ENCODE results near the gene UGCG. TPM values are rescaled to one million over a fixed set of nuclear protein-coding genes. Genes with fewer than 3 reads are reported as not detected.

UGCG gene
- total RNA-seq, 4 donors from 2014 or later: 12.3 to 75.1 (median 34.5) TPM

DNA sequence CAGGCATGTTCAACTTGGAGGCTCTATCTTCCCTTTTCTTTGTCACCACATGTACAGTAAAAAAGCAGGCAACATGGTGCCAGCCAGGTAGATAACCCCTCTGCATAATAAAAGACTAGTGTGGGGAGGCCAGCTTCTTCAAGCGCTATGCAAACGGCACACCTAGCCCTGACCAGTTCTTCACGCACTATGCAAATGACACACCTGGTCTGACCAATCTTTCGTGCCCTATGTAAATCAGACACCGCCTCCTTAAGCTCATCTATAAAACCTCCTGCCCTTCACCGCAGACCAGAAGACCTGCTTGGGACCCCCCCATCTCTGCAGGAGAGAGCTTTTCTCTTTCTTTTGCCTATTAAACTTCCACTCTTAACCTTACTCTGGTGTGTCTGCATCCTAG lies 28.1 kb upstream of the UGCG start:
- no peak for TF ChIP-seq POLR2A (IDR thresholded peaks at IDR 0.05)
- no peak for TF ChIP-seq CTCF (IDR thresholded peaks at IDR 0.05)
- intact Hi-C loops (cut with DNase I; ENCODE audit: low total_unique reads): no loop called here
- Histone ChIP-seq H3K4me3 (no peak overlapping the region), H3K9me3 (no peaks in the 10 kb centered on the region), H3K27ac (no peak overlapping the region), H3K36me3 (no peaks in the 10 kb centered on the region), H3K4me1 (no peaks in the 10 kb centered on the region), H3K27me3 (no peaks in the 10 kb centered on the region)
- DNase-seq: no peak

- Histone ChIP-seq H3K4me3 (no peak overlapping the region), H3K4me1 (no peaks in the 10 kb centered on the region), H3K9me3 (no peaks in the 10 kb centered on the region), H3K27me3 (no peaks in the 10 kb centered on the region), H3K27ac (no peak overlapping the region), H3K36me3 (no peaks in the 10 kb centered on the region)
- DNase-seq: no peak
- no peak for TF ChIP-seq POLR2A (IDR thresholded peaks at IDR 0.05)
- no peak for TF ChIP-seq CTCF (IDR thresholded peaks at IDR 0.05)
- intact Hi-C loops (cut with DNase I; ENCODE audit: low total_unique reads): no loop called here
Observed at GRCh38 chr9:111870774-111871498, 25.7 kb upstream of the UGCG start.

GRCh38 chr9:111871499-111871855 lies 25.1 kb upstream of the UGCG start:
- TF ChIP-seq POLR2A (IDR thresholded peaks at IDR 0.05) (no peak), CTCF (IDR thresholded peaks at IDR 0.05) (no peak)
- H3K27me3 ChIP-seq: no peaks in the 10 kb centered on the region
- intact Hi-C loops (cut with DNase I; ENCODE audit: low total_unique reads): no loop called here

DNA sequence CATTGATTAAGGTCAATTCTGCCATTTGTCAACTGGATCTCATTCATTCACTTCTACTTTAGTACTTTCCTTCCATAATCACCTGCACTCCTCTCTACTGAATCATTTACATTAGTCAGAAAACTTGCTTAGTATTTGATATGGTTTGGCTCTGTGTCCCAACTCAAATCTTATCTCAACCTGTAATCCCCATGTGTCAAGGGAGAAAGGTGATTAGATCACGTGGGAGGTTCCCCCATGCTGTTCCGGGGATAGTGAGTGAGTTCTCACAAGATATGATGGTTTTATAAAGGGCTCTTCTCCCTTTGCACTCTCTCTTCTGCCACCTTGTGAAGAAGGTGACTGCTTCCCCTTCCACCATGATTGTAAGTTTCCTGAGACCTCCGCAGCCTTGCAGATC lies 23.7 kb upstream of the UGCG start:
- Histone ChIP-seq H3K27ac (no peak overlapping the region), H3K4me3 (no peak overlapping the region), H3K27me3 (no peaks in the 10 kb centered on the region), H3K9me3 (no peaks in the 10 kb centered on the region), H3K36me3 (no peaks in the 10 kb centered on the region), H3K4me1 (no peaks in the 10 kb centered on the region)
- DNase-seq: no peak
- intact Hi-C loops (cut with DNase I; ENCODE audit: low total_unique reads): no loop called here
- no peak for TF ChIP-seq CTCF (IDR thresholded peaks at IDR 0.05)
- no peak for TF ChIP-seq POLR2A (IDR thresholded peaks at IDR 0.05)

More at GRCh38 chr9:111871499-111871855, 25.1 kb upstream of the UGCG start:
- H3K36me3 ChIP-seq: no peaks in the 10 kb centered on the region
- no peaks in the 10 kb centered on the region for H3K9me3 ChIP-seq
- H3K4me3 ChIP-seq: no peak overlapping the region
- no peak overlapping the region for H3K27ac ChIP-seq
- no peak for DNase-seq
- no peaks in the 10 kb centered on the region for H3K4me1 ChIP-seq

DNA sequence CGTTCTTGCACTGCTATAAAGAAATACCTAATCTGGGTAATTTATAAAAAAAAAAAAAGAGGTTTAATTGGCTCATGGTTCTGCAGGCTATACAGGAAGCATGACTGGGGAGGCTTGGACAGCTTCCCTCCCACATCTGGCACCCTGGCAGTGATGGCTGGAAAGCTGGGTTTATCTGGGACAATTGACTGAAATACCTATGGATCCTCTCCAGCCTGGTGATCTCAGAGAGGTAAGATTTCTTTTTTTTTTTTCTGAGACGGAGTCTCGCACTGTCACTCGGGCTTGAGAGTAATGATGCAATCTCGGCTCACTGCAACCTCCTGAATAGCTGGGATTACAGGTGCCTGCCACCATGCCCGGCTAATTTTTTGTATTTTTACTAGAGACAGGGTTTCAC lies 22.7 kb upstream of the UGCG start:
- no peaks in the 10 kb centered on the region for H3K27me3 ChIP-seq
- TF ChIP-seq POLR2A (IDR thresholded peaks at IDR 0.05): no peak
- no peak for TF ChIP-seq CTCF (IDR thresholded peaks at IDR 0.05)
- H3K27ac ChIP-seq: no peak overlapping the region
- no peaks in the 10 kb centered on the region for H3K4me1 ChIP-seq
- no peak overlapping the region for H3K4me3 ChIP-seq
- no peaks in the 10 kb centered on the region for H3K9me3 ChIP-seq
- intact Hi-C loops (cut with DNase I; ENCODE audit: low total_unique reads): no loop called here
- no peaks in the 10 kb centered on the region for H3K36me3 ChIP-seq
- no peak for DNase-seq
